ENCODE results near the gene TXNL1. TPM values are rescaled to one million over a fixed set of nuclear protein-coding genes. Genes with fewer than 3 reads are reported as not detected.

Gene TXNL1
- total RNA-seq, 1 experiment from 2014 or later = 72.8 TPM

DNA sequence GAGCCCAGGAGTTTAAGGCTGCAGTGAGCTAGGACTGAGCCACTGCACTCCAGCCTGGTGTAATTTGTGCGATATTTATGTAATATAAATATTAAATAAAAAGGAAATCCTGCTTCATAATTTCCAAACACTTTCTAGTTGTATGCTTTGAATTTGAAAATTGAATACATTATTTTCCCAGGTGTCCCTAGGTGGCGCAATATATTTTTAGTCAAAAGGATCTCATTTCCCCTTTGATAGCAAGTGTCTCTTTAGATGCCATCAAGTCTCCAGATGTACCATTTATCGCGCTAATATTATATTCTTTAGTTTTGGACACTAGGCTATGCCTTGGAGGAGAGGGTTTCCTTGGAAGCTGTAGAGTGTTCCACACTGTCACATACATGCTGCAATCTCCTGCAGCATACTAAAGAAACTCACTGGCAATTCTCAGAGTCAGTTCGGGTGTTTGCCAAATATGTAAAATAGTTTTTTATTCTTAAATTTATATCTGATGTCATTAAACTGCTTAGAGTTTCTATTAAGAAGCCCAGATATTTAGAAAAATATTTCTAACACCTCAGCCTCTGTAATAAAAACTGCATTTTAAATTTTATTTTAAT is 7.1 kb upstream of the TXNL1 start (continued):
- TF ChIP-seq, protein P1, sequence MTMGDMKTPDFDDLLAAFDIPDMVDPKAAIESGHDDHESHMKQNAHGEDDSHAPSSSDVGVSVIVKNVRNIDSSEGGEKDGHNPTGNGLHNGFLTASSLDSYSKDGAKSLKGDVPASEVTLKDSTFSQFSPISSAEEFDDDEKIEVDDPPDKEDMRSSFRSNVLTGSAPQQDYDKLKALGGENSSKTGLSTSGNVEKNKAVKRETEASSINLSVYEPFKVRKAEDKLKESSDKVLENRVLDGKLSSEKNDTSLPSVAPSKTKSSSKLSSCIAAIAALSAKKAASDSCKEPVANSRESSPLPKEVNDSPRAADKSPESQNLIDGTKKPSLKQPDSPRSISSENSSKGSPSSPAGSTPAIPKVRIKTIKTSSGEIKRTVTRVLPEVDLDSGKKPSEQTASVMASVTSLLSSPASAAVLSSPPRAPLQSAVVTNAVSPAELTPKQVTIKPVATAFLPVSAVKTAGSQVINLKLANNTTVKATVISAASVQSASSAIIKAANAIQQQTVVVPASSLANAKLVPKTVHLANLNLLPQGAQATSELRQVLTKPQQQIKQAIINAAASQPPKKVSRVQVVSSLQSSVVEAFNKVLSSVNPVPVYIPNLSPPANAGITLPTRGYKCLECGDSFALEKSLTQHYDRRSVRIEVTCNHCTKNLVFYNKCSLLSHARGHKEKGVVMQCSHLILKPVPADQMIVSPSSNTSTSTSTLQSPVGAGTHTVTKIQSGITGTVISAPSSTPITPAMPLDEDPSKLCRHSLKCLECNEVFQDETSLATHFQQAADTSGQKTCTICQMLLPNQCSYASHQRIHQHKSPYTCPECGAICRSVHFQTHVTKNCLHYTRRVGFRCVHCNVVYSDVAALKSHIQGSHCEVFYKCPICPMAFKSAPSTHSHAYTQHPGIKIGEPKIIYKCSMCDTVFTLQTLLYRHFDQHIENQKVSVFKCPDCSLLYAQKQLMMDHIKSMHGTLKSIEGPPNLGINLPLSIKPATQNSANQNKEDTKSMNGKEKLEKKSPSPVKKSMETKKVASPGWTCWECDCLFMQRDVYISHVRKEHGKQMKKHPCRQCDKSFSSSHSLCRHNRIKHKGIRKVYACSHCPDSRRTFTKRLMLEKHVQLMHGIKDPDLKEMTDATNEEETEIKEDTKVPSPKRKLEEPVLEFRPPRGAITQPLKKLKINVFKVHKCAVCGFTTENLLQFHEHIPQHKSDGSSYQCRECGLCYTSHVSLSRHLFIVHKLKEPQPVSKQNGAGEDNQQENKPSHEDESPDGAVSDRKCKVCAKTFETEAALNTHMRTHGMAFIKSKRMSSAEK (CRISPR knock-in tag; IDR thresholded peaks at IDR 0.05; ENCODE audit: borderline replicate concordance) = no peak
- no peak for TF ChIP-seq MYBL2 (CRISPR knock-in tag; IDR thresholded peaks at IDR 0.05)
- TF ChIP-seq ZNF263 (CRISPR knock-in tag; IDR thresholded peaks at IDR 0.05; ENCODE audit: low read depth) = no peak
- TF ChIP-seq HMGA2 (CRISPR knock-in tag; IDR thresholded peaks at IDR 0.05) = no peak
- TF ChIP-seq FOXJ3 (CRISPR knock-in tag; IDR thresholded peaks at IDR 0.05; ENCODE audit: borderline replicate concordance) = no peak
- TF ChIP-seq, protein P2, sequence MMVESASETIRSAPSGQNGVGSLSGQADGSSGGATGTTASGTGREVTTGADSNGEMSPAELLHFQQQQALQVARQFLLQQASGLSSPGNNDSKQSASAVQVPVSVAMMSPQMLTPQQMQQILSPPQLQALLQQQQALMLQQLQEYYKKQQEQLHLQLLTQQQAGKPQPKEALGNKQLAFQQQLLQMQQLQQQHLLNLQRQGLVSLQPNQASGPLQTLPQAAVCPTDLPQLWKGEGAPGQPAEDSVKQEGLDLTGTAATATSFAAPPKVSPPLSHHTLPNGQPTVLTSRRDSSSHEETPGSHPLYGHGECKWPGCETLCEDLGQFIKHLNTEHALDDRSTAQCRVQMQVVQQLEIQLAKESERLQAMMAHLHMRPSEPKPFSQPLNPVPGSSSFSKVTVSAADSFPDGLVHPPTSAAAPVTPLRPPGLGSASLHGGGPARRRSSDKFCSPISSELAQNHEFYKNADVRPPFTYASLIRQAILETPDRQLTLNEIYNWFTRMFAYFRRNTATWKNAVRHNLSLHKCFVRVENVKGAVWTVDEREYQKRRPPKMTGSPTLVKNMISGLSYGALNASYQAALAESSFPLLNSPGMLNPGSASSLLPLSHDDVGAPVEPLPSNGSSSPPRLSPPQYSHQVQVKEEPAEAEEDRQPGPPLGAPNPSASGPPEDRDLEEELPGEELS (CRISPR knock-in tag; IDR thresholded peaks at IDR 0.05) = no peak
- TF ChIP-seq NFE2L1 (CRISPR knock-in tag; IDR thresholded peaks at IDR 0.05) = no peak
- TF ChIP-seq SMAD3 (CRISPR knock-in tag; IDR thresholded peaks at IDR 0.05; ENCODE audit: borderline replicate concordance) = no peak

DNA sequence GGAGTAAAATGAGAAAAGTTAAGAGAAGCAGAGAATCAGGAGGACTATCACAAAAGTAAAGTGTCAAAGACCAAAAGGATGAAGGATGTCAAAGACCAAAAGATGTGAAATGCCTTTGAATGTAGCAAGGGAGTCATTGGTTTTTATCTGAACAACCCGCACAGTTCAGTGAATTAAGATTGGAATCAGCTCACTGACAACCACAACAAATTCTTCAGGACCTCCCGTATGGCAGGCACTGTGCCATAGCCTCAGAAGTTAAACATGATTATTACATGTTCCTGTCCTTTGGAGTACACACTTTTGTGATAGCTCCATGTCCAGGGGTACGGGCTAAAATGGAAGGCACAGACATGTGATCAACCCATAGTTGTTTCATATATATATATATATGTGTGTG is 5.0 kb upstream of the TXNL1 start:
- Mint-ChIP-seq H3K9me3 (peaks cover 9% of the 10 kb centered on the region), H3K27me3 (ENCODE audit: low read depth) (peaks cover 4% of the 10 kb centered on the region), H3K36me3 (no peaks in the 10 kb centered on the region), H3K4me1 (peaks cover 7% of the 10 kb centered on the region), H3K4me3 (no peak overlapping the region), H3K27ac (no peak overlapping the region)
- ChIA-PET CTCF (no interaction called here), POLR2A (no interaction called here)
- DNase-seq (ENCODE audit: low spot score) (no peak), ATAC-seq (no peak)
- TF ChIP-seq MYBL2 (CRISPR knock-in tag; IDR thresholded peaks at IDR 0.05) (no peak), TP53 (CRISPR knock-in tag; IDR thresholded peaks at IDR 0.05) (no peak), TEAD1 (CRISPR knock-in tag; IDR thresholded peaks at IDR 0.05) (no peak), ZNF263 (CRISPR knock-in tag; IDR thresholded peaks at IDR 0.05; ENCODE audit: low read depth) (no peak), KAT7 (CRISPR knock-in tag; IDR thresholded peaks at IDR 0.05; ENCODE audit: borderline replicate concordance) (no peak), ZBTB21 (CRISPR knock-in tag; IDR thresholded peaks at IDR 0.05; ENCODE audit: borderline replicate concordance) (no peak), GABPB1 (CRISPR knock-in tag; IDR thresholded peaks at IDR 0.05) (no peak)
- TF ChIP-seq, protein P3, sequence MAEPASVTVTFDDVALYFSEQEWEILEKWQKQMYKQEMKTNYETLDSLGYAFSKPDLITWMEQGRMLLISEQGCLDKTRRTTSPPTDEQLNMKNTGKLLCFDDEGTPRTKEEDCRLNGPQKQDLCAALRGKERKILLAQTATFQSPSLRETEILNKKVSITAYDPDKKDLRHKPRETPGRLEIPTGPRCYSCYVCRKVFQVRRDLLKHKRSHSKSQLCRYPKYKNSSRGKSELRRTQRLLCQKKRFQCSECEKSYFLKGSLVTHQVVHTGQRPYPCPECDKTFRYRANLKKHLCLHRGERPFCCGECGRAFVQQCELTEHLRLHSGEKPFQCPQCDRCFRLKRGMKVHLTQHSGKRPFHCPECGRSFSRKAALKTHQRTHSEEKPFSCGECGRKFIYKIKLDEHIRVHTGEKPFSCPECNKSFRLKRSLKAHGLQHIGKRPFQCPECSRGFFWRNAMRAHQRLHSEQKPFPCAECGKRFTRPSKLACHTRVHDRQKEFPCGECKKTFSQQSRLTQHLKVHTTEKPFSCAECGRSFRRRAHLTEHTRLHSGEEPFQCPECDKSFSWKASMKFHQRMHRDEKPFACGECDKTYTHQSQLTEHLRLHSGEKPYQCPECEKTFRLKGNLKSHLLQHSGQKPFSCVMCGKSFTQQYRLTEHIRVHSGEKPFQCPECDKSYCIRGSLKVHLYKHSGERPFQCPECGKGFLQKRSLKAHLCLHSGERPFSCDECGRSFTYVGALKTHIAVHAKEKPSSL (CRISPR knock-in tag; conservative IDR thresholded peaks at IDR 0.05) = no peak
- TF ChIP-seq, protein P4, sequence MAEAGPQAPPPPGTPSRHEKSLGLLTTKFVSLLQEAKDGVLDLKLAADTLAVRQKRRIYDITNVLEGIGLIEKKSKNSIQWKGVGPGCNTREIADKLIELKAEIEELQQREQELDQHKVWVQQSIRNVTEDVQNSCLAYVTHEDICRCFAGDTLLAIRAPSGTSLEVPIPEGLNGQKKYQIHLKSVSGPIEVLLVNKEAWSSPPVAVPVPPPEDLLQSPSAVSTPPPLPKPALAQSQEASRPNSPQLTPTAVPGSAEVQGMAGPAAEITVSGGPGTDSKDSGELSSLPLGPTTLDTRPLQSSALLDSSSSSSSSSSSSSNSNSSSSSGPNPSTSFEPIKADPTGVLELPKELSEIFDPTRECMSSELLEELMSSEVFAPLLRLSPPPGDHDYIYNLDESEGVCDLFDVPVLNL (CRISPR knock-in tag; IDR thresholded peaks at IDR 0.05; ENCODE audit: borderline replicate concordance, low read depth) = no peak

All from WTC11 (cell line).